ENCODE data around the gene CUL4A.

- TF ChIP-seq CTCF (IDR thresholded peaks at IDR 0.05) (no peak), POLR2AphosphoS5 (IDR thresholded peaks at IDR 0.05) (no peak), EP300 (IDR thresholded peaks at IDR 0.05; ENCODE audit: low read depth) (no peak)
Measured at GRCh38 chr13:113218586-113218985, 9.2 kb downstream of the CUL4A start.

Measured in transverse colon (tissue), 4 donors.